ENCODE measurements around the gene ZMYND10.

ZMYND10 gene

GRCh38 chr3:50358355-50358910 is 12.9 kb upstream of the ZMYND10 start:
- TF ChIP-seq FOXP2 (optimal IDR thresholded peaks at IDR 0.05; ENCODE audit: borderline replicate concordance, extremely low read depth, extremely low read length, insufficient read depth) (no peak), SIN3A (IDR thresholded peaks at IDR 0.05; ENCODE audit: borderline replicate concordance, insufficient read depth, low read length) (no peak), POLR2AphosphoS5 (IDR thresholded peaks at IDR 0.05; ENCODE audit: low read depth, low read length) (no peak), TAF1 (IDR thresholded peaks at IDR 0.05; ENCODE audit: borderline replicate concordance, insufficient read depth, low read length) (no peak), REST (IDR thresholded peaks at IDR 0.05; ENCODE audit: insufficient read depth in 1 of 2, low read depth in 2 of 2, low read length in 2 of 2) (no peak)

- TF ChIP-seq POLR2AphosphoS5 (IDR thresholded peaks at IDR 0.05; ENCODE audit: low read depth, low read length): no peak
- TF ChIP-seq REST (IDR thresholded peaks at IDR 0.05; ENCODE audit: insufficient read depth in 1 of 2, low read depth in 2 of 2, low read length in 2 of 2): no peak
- TF ChIP-seq TAF1 (IDR thresholded peaks at IDR 0.05; ENCODE audit: borderline replicate concordance, insufficient read depth, low read length): no peak
- no peak for TF ChIP-seq SIN3A (IDR thresholded peaks at IDR 0.05; ENCODE audit: borderline replicate concordance, insufficient read depth, low read length)
- TF ChIP-seq FOXP2 (optimal IDR thresholded peaks at IDR 0.05; ENCODE audit: borderline replicate concordance, extremely low read depth, extremely low read length, insufficient read depth): no peak
Observed at GRCh38 chr3:50357481-50357880, 11.9 kb upstream of the ZMYND10 start.

GRCh38 chr3:50356553-50356952 is 11.0 kb upstream of the ZMYND10 start:
- TF ChIP-seq REST (IDR thresholded peaks at IDR 0.05; ENCODE audit: insufficient read depth in 1 of 2, low read depth in 2 of 2, low read length in 2 of 2): no peak
- no peak for TF ChIP-seq POLR2AphosphoS5 (IDR thresholded peaks at IDR 0.05; ENCODE audit: low read depth, low read length)
- TF ChIP-seq FOXP2 (optimal IDR thresholded peaks at IDR 0.05; ENCODE audit: borderline replicate concordance, extremely low read depth, extremely low read length, insufficient read depth): no peak
- TF ChIP-seq TAF1 (IDR thresholded peaks at IDR 0.05; ENCODE audit: borderline replicate concordance, insufficient read depth, low read length): no peak
- TF ChIP-seq SIN3A (IDR thresholded peaks at IDR 0.05; ENCODE audit: borderline replicate concordance, insufficient read depth, low read length): no peak; the same call in 1 of the 2 replicates

- TF ChIP-seq TAF1 (IDR thresholded peaks at IDR 0.05; ENCODE audit: borderline replicate concordance, insufficient read depth, low read length) (no peak), POLR2AphosphoS5 (IDR thresholded peaks at IDR 0.05; ENCODE audit: low read depth, low read length) (no peak), SIN3A (IDR thresholded peaks at IDR 0.05; ENCODE audit: borderline replicate concordance, insufficient read depth, low read length) (no peak), REST (IDR thresholded peaks at IDR 0.05; ENCODE audit: insufficient read depth in 1 of 2, low read depth in 2 of 2, low read length in 2 of 2) (no peak), FOXP2 (optimal IDR thresholded peaks at IDR 0.05; ENCODE audit: borderline replicate concordance, extremely low read depth, extremely low read length, insufficient read depth) (no peak)
Observed at GRCh38 chr3:50355829-50356552, 10.5 kb upstream of the ZMYND10 start.
